ENCODE data around the gene STON2.
A peak's percentile ranks its signal among the peaks of the same experiment; 100 is the strongest.

The STON2 gene

DNA sequence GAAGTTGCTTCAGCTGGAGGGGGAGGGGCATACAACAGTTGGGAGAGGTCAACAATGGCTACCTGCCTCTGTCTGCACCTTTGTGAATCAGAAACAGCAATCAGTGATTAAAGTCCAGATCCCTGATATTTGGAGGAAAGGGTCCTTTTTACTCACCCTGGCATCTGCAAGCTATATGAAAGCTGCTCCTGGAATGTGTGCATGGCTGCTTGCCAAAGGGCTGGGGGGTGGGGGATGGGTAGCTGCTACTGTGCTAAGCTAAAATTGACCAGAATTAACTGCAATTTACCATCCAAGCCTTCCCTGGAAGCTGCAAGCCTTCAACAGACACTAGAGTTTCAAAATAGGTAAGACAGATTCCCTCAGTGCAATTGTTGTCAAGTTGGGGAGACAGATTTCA is 165.8 kb downstream of the STON2 start:
- Histone ChIP-seq H3K4me1 (ENCODE audit: control insufficient read depth in 2 of 2, insufficient read depth in 1 of 2, low read depth in 1 of 2, low read length in 2 of 2) (peaks cover 0 to 4% of the 10 kb centered on the region in 2 donors), H2AK5ac (ENCODE audit: low read depth, low read length) (no peak overlapping the region), H3K4me2 (ENCODE audit: insufficient read depth, low read length, poor library complexity, severe bottlenecking) (no peak overlapping the region), H2BK120ac (ENCODE audit: low read depth, low read length) (no peak overlapping the region), H2BK5ac (ENCODE audit: low read length) (no peak overlapping the region), H3K9ac (ENCODE audit: low read depth, low read length, poor library complexity) (no peak overlapping the region), H3K27me3 (ENCODE audit: control insufficient read depth in 3 of 3, insufficient read depth in 3 of 3, low read depth in 1 of 3, low read length in 3 of 3) (peaks cover 0 to 5% (median 0%) of the 10 kb centered on the region in 3 experiments), H3K9me3 (replicated peaks in 1 of 2; ENCODE audit: control insufficient read depth in 2 of 2, insufficient read depth in 1 of 2, low read depth in 1 of 2, low read length in 2 of 2) (peaks cover 2 to 8% of the 10 kb centered on the region in 2 donors), H3K79me1 (ENCODE audit: low read depth, low read length) (no peaks in the 10 kb centered on the region), H2AFZ (ENCODE audit: low read length) (peak overlapping the region; percentile 30), H4K91ac (ENCODE audit: low read depth, low read length, poor library complexity) (no peak overlapping the region), H4K8ac (ENCODE audit: low read depth, low read length) (no peak overlapping the region), H3K36me3 (replicated peaks in 1 of 2; ENCODE audit: control insufficient read depth in 2 of 2, insufficient read depth in 2 of 2, low read length in 2 of 2) (no peaks in the 10 kb centered on the region), H3K4me3 (ENCODE audit: low read length in 2 of 2) (no peak overlapping the region), H2BK12ac (ENCODE audit: low read length) (no peak overlapping the region), H3K4ac (ENCODE audit: low read length) (no peak overlapping the region), H3K23ac (ENCODE audit: low read depth, low read length, poor library complexity) (no peak overlapping the region), H3K18ac (ENCODE audit: low read length) (no peak overlapping the region), H3K14ac (ENCODE audit: low read length) (no peak overlapping the region), H3K27ac (replicated peaks; ENCODE audit: low read length) (no peak overlapping the region), H2BK15ac (ENCODE audit: low read length) (no peak overlapping the region)
- DNase-seq (ENCODE audit: low spot score), result no peak

DNA sequence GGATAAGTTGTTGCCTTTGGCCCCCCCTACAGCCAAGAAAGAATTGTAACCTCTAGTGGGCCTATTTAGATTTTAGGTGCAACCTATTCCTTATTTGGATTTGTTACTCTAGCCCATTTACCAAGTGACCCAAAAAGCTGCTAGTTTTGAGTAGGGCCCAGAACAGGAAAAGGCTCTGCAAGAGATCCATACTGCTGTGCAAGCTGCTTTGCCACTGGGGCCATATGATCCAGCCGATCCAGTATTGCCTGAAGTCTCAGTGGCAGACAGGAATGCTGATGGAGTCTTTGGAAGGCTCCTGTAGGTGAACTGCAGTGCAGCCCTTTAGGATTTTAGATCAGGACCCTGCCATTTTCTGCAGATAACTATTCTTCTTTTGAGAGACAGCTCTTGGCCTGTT is 166.5 kb downstream of the STON2 start:
- Histone ChIP-seq H2AK5ac (ENCODE audit: low read depth, low read length) (no peak overlapping the region), H3K4me2 (ENCODE audit: insufficient read depth, low read length, poor library complexity, severe bottlenecking) (no peak overlapping the region), H2BK120ac (ENCODE audit: low read depth, low read length) (no peak overlapping the region), H3K4ac (ENCODE audit: low read length) (no peak overlapping the region), H3K79me1 (ENCODE audit: low read depth, low read length) (no peaks in the 10 kb centered on the region), H3K18ac (ENCODE audit: low read length) (no peak overlapping the region), H3K36me3 (replicated peaks in 1 of 2; ENCODE audit: control insufficient read depth in 2 of 2, insufficient read depth in 2 of 2, low read length in 2 of 2) (no peaks in the 10 kb centered on the region), H3K14ac (ENCODE audit: low read length) (no peak overlapping the region), H3K9me3 (replicated peaks in 1 of 2; ENCODE audit: control insufficient read depth in 2 of 2, insufficient read depth in 1 of 2, low read depth in 1 of 2, low read length in 2 of 2) (peaks cover 2 to 8% of the 10 kb centered on the region in 2 donors), H3K27me3 (ENCODE audit: control insufficient read depth in 3 of 3, insufficient read depth in 3 of 3, low read depth in 1 of 3, low read length in 3 of 3) (peaks cover 0 to 5% (median 0%) of the 10 kb centered on the region in 3 experiments), H4K8ac (ENCODE audit: low read depth, low read length) (no peak overlapping the region), H3K23ac (ENCODE audit: low read depth, low read length, poor library complexity) (no peak overlapping the region), H3K9ac (ENCODE audit: low read depth, low read length, poor library complexity) (no peak overlapping the region), H2BK5ac (ENCODE audit: low read length) (no peak overlapping the region), H3K27ac (replicated peaks; ENCODE audit: low read length) (no peak overlapping the region), H3K4me1 (ENCODE audit: control insufficient read depth in 2 of 2, insufficient read depth in 1 of 2, low read depth in 1 of 2, low read length in 2 of 2) (peaks cover 0 to 4% of the 10 kb centered on the region in 2 donors), H2AFZ (ENCODE audit: low read length) (no peak overlapping the region), H2BK15ac (ENCODE audit: low read length) (no peak overlapping the region), H4K91ac (ENCODE audit: low read depth, low read length, poor library complexity) (no peak overlapping the region), H2BK12ac (ENCODE audit: low read length) (no peak overlapping the region), H3K4me3 (ENCODE audit: low read length in 2 of 2) (no peak overlapping the region)
- no CpG with 5 or more reads among the region's 1 CpG for WGBS, 2 donors (ENCODE audit: extremely low coverage in 2 of 2, insufficient read length in 2 of 2, insufficient replicate concordance in 1 of 2)
- DNase-seq (ENCODE audit: low spot score), result no peak

DNA sequence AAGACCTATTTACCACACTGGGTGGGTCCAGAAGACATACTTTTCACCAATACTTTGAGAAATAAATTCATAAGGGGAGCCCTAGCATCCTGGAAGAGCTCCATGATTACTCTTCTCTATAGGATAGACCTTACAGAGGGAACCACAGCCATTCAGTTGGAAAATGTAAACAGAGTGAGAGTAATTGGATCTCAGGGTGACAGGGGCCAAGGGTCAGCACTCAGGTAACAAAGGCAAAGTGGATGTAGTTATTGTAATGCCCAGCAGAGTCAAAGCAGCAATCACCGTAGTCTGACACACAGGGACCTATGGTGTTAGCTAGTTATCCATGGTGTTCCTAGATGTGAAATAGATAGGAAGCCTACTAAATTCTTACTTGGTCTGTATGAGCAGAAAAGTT is 168.6 kb downstream of the STON2 start:
- H3K4me2 ChIP-seq (ENCODE audit: insufficient read depth, low read length, poor library complexity, severe bottlenecking), result no peak overlapping the region
- H2AK5ac ChIP-seq (ENCODE audit: low read depth, low read length), result no peak overlapping the region
- no peak overlapping the region for H2BK15ac ChIP-seq (ENCODE audit: low read length)
- no peak overlapping the region for H4K91ac ChIP-seq (ENCODE audit: low read depth, low read length, poor library complexity)
- H3K9me3 ChIP-seq (replicated peaks in 1 of 2; ENCODE audit: control insufficient read depth in 2 of 2, insufficient read depth in 1 of 2, low read depth in 1 of 2, low read length in 2 of 2), result peaks cover 2 to 8% of the 10 kb centered on the region in 2 donors
- no peak overlapping the region for H2BK12ac ChIP-seq (ENCODE audit: low read length)
- H2BK120ac ChIP-seq (ENCODE audit: low read depth, low read length), result no peak overlapping the region
- H3K4me1 ChIP-seq (ENCODE audit: control insufficient read depth in 2 of 2, insufficient read depth in 1 of 2, low read depth in 1 of 2, low read length in 2 of 2), result peaks cover 0 to 4% of the 10 kb centered on the region in 2 donors
- no peak overlapping the region for H2BK5ac ChIP-seq (ENCODE audit: low read length)
- no peak overlapping the region for H3K9ac ChIP-seq (ENCODE audit: low read depth, low read length, poor library complexity)
- no peak overlapping the region for H3K4ac ChIP-seq (ENCODE audit: low read length)
- no peaks in the 10 kb centered on the region for H3K79me1 ChIP-seq (ENCODE audit: low read depth, low read length)
- no peak overlapping the region for H3K27ac ChIP-seq (replicated peaks; ENCODE audit: low read length)
- H3K18ac ChIP-seq (ENCODE audit: low read length), result no peak overlapping the region
- no CpG with 5 or more reads among the region's 1 CpG for WGBS, 2 donors (ENCODE audit: extremely low coverage in 2 of 2, insufficient read length in 2 of 2, insufficient replicate concordance in 1 of 2)
- no peaks in the 10 kb centered on the region for H3K36me3 ChIP-seq (replicated peaks in 1 of 2; ENCODE audit: control insufficient read depth in 2 of 2, insufficient read depth in 2 of 2, low read length in 2 of 2)
- no peak overlapping the region for H3K14ac ChIP-seq (ENCODE audit: low read length)
- no peak overlapping the region for H2AFZ ChIP-seq (ENCODE audit: low read length)
- peaks cover 0 to 5% (median 0%) of the 10 kb centered on the region in 3 experiments for H3K27me3 ChIP-seq (ENCODE audit: control insufficient read depth in 3 of 3, insufficient read depth in 3 of 3, low read depth in 1 of 3, low read length in 3 of 3)
- no peak for DNase-seq (ENCODE audit: low spot score)
- H3K23ac ChIP-seq (ENCODE audit: low read depth, low read length, poor library complexity), result no peak overlapping the region
- H3K4me3 ChIP-seq (ENCODE audit: low read length in 2 of 2), result no peak overlapping the region
- no peak overlapping the region for H4K8ac ChIP-seq (ENCODE audit: low read depth, low read length)

DNA sequence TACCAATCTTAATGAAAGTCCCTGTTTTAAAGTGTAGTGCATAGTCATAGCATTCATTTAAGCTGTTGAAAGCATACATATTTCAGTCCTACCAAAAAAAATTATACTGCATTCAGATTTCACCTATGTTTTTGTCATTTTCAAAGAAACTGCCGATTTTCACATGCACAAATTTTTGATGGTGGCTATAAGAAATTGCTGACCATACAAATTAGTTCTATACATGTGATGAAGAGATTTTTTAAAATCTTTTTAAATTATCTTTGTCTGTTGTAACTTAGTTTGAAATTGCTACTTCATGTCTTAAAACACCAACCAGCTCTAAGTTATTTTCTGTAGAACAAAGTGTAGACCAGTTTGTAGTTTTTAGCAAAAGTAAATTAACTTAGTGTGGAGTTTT is 175.9 kb downstream of the STON2 start:
- Histone ChIP-seq H2BK120ac (ENCODE audit: low read depth, low read length) (no peak overlapping the region), H4K91ac (ENCODE audit: low read depth, low read length, poor library complexity) (no peak overlapping the region), H2BK12ac (ENCODE audit: low read length) (no peak overlapping the region), H3K27me3 (ENCODE audit: control insufficient read depth in 3 of 3, insufficient read depth in 3 of 3, low read depth in 1 of 3, low read length in 3 of 3) (no peaks in the 10 kb centered on the region), H3K4me3 (ENCODE audit: low read length in 2 of 2) (no peak overlapping the region), H3K14ac (ENCODE audit: low read length) (no peak overlapping the region), H3K9ac (ENCODE audit: low read depth, low read length, poor library complexity) (no peak overlapping the region), H3K4me2 (ENCODE audit: insufficient read depth, low read length, poor library complexity, severe bottlenecking) (no peak overlapping the region), H2BK5ac (ENCODE audit: low read length) (no peak overlapping the region), H3K18ac (ENCODE audit: low read length) (no peak overlapping the region), H3K4me1 (ENCODE audit: control insufficient read depth in 2 of 2, insufficient read depth in 1 of 2, low read depth in 1 of 2, low read length in 2 of 2) (peaks cover 3 to 5% of the 10 kb centered on the region in 2 donors), H3K79me1 (ENCODE audit: low read depth, low read length) (no peaks in the 10 kb centered on the region), H3K4ac (ENCODE audit: low read length) (no peak overlapping the region), H2BK15ac (ENCODE audit: low read length) (no peak overlapping the region), H3K27ac (replicated peaks; ENCODE audit: low read length) (no peak overlapping the region), H3K9me3 (replicated peaks in 1 of 2; ENCODE audit: control insufficient read depth in 2 of 2, insufficient read depth in 1 of 2, low read depth in 1 of 2, low read length in 2 of 2) (no peaks in the 10 kb centered on the region), H2AFZ (ENCODE audit: low read length) (no peak overlapping the region), H4K8ac (ENCODE audit: low read depth, low read length) (no peak overlapping the region), H3K23ac (ENCODE audit: low read depth, low read length, poor library complexity) (no peak overlapping the region), H2AK5ac (ENCODE audit: low read depth, low read length) (no peak overlapping the region), H3K36me3 (replicated peaks in 1 of 2; ENCODE audit: control insufficient read depth in 2 of 2, insufficient read depth in 2 of 2, low read length in 2 of 2) (no peaks in the 10 kb centered on the region)
- no peak for DNase-seq (ENCODE audit: low spot score)
- WGBS, 2 donors (ENCODE audit: extremely low coverage in 2 of 2, insufficient read length in 2 of 2, insufficient replicate concordance in 1 of 2), result no CpG with 5 or more reads among the region's 1 CpG
